ENCODE results near the gene FAM9C.

- TF ChIP-seq, protein P1, sequence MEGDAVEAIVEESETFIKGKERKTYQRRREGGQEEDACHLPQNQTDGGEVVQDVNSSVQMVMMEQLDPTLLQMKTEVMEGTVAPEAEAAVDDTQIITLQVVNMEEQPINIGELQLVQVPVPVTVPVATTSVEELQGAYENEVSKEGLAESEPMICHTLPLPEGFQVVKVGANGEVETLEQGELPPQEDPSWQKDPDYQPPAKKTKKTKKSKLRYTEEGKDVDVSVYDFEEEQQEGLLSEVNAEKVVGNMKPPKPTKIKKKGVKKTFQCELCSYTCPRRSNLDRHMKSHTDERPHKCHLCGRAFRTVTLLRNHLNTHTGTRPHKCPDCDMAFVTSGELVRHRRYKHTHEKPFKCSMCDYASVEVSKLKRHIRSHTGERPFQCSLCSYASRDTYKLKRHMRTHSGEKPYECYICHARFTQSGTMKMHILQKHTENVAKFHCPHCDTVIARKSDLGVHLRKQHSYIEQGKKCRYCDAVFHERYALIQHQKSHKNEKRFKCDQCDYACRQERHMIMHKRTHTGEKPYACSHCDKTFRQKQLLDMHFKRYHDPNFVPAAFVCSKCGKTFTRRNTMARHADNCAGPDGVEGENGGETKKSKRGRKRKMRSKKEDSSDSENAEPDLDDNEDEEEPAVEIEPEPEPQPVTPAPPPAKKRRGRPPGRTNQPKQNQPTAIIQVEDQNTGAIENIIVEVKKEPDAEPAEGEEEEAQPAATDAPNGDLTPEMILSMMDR (IDR thresholded peaks at IDR 0.05), result no peak
- no peak for TF ChIP-seq POLR2A (IDR thresholded peaks at IDR 0.05)
Observed at GRCh38 chrX:13051529-13052172, 7.2 kb upstream of the FAM9C start.

Measured in heart left ventricle (tissue), 13 donors.